Neuronal stem cell (in vitro differentiated cells): Measurements from ENCODE around the gene DRGX.
A peak's percentile ranks its signal among the peaks of the same experiment; 100 is the strongest.

Source experiments
- DNase-seq: peaks from one replicate; pipeline ENCODE4 v3.0.0-alpha.2; 2013; ENCODE audit warnings: low spot score
- H2AFZ ChIP-seq: one replicate; pipeline ENCODE4 v1.6.1; 2013; ENCODE audit warnings: mild to moderate bottlenecking, low read length, inconsistent platforms
- H2AK5ac ChIP-seq: 2 replicates; pipeline ENCODE4 v1.6.1; 2013; ENCODE audit warnings: low read depth, mild to moderate bottlenecking, inconsistent platforms, low read length, moderate library complexity, mixed read lengths
- H2BK120ac ChIP-seq: 2 replicates; pipeline ENCODE4 v1.6.1; 2013; ENCODE audit warnings: low read depth, mild to moderate bottlenecking, inconsistent platforms, low read length, moderate library complexity, mixed read lengths
- H2BK12ac ChIP-seq: one replicate; pipeline ENCODE4 v1.6.1; 2013; ENCODE audit warnings: low read length, inconsistent platforms
- H2BK15ac ChIP-seq: 2 replicates; pipeline ENCODE4 v1.6.1; 2013; ENCODE audit warnings: mild to moderate bottlenecking, low read length, inconsistent platforms, mixed read lengths
- H2BK5ac ChIP-seq: one replicate; pipeline ENCODE4 v1.6.1; 2013; ENCODE audit warnings: inconsistent platforms, mild to moderate bottlenecking, low read length, moderate library complexity
- H3K14ac ChIP-seq: one replicate; pipeline ENCODE4 v1.6.1; 2013; ENCODE audit warnings: low read length, inconsistent platforms
- H3K18ac ChIP-seq: 2 replicates; pipeline ENCODE4 v1.6.1; 2013; ENCODE audit warnings: low read length, inconsistent platforms
- H3K23ac ChIP-seq: 2 replicates; pipeline ENCODE4 v1.6.1; 2013; ENCODE audit warnings: low read depth, mild to moderate bottlenecking, mixed read lengths, low read length, inconsistent platforms; ENCODE audit not compliant: poor library complexity
- H3K27ac ChIP-seq: replicated peaks from 3 replicates; pipeline ENCODE4 v1.5.1; 2013; ENCODE audit warnings: low read length, inconsistent platforms
- H3K27me3 ChIP-seq, 3 experiments: 2 replicates each; pipeline ENCODE4 v1.6.1; 2013; ENCODE audit warnings: low read length in 3 of 3, mild to moderate bottlenecking in 2 of 3, inconsistent platforms in 1 of 3, low read depth in 1 of 3, mixed read lengths in 1 of 3, moderate library complexity in 1 of 3; ENCODE audit not compliant: control insufficient read depth in 3 of 3, insufficient read depth in 3 of 3
- H3K36me3 ChIP-seq, 2 donors: replicated peaks in 1 of 2; 2 replicates each; pipeline ENCODE4 v1.6.1; 2013; ENCODE audit warnings: low read length in 2 of 2; ENCODE audit not compliant: control insufficient read depth in 2 of 2, insufficient read depth in 2 of 2
- H3K4ac ChIP-seq: 2 replicates; pipeline ENCODE4 v1.6.1; 2013; ENCODE audit warnings: inconsistent platforms, mild to moderate bottlenecking, low read length, moderate library complexity
- H3K4me1 ChIP-seq, 2 donors: 1 replicate in 1 of 2; 2 replicates in 1 of 2; pipeline ENCODE4 v1.6.1; 2013; ENCODE audit warnings: low read length in 2 of 2, low read depth in 1 of 2; ENCODE audit not compliant: control insufficient read depth in 2 of 2, insufficient read depth in 1 of 2
- H3K4me2 ChIP-seq: one replicate; pipeline ENCODE4 v1.6.1; 2013; ENCODE audit warnings: mild to moderate bottlenecking, low read length, inconsistent platforms; ENCODE audit not compliant: insufficient read depth, poor library complexity, severe bottlenecking
- H3K4me3 ChIP-seq, 2 donors: 2 replicates each; pipeline ENCODE4 v1.5.1; 2013; ENCODE audit warnings: low read length in 2 of 2, mild to moderate bottlenecking in 2 of 2, inconsistent platforms in 1 of 2, moderate library complexity in 1 of 2
- H3K79me1 ChIP-seq: one replicate; pipeline ENCODE4 v1.6.1; 2013; ENCODE audit warnings: low read depth, mild to moderate bottlenecking, inconsistent platforms, low read length, moderate library complexity
- H3K9ac ChIP-seq: one replicate; pipeline ENCODE4 v1.6.1; 2013; ENCODE audit warnings: mild to moderate bottlenecking, low read depth, low read length, inconsistent platforms; ENCODE audit not compliant: poor library complexity
- H3K9me3 ChIP-seq, 2 donors: replicated peaks in 1 of 2; 2 replicates each; pipeline versions ENCODE3 to v1.6.1; 2013; ENCODE audit warnings: low read length in 2 of 2, mild to moderate bottlenecking in 2 of 2, inconsistent platforms in 1 of 2, low read depth in 1 of 2, mixed read lengths in 1 of 2, moderate library complexity in 1 of 2; ENCODE audit not compliant: control insufficient read depth in 2 of 2, insufficient read depth in 1 of 2
- H4K8ac ChIP-seq: one replicate; pipeline ENCODE4 v1.6.1; 2013; ENCODE audit warnings: low read depth, mild to moderate bottlenecking, inconsistent platforms, low read length, moderate library complexity
- H4K91ac ChIP-seq: one replicate; pipeline ENCODE4 v1.6.1; 2013; ENCODE audit warnings: low read length, low read depth, mild to moderate bottlenecking, inconsistent platforms; ENCODE audit not compliant: poor library complexity
- WGBS, 2 donors: extraction: QIAGEN DNeasy Blood & Tissue Kit; methylation state at CpG; one replicate each; pipeline ENCODE4 v1.1.7; 2013; ENCODE audit warnings: missing lambda C conversion rate in 2 of 2, mixed read lengths in 1 of 2; ENCODE audit not compliant: insufficient read length in 2 of 2, insufficient replicate concordance in 1 of 2; ENCODE audit errors: extremely low coverage in 2 of 2; 5-methylcytosine and 5-hydroxymethylcytosine counted together

DRGX gene

DNA sequence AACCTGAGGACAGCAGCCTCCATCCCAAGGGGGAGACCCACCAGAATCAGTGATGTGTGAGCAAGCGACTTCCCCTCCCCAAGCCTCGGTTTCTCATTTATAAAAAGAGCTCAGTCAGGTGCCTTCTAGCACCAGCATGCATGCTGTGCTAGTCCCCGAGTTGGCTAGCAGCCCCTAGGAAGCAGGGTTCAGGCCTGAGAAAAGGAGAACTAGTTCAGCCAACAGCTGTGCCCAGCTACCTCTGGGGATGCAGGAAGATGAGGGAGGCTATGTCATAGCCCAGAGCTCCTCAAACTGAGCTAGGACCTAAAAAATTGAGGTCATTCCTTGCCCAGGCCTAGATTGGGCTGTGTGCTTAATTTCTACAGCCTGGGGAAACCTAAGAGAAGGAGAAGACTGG, 13.7 kb downstream of the DRGX start:
- no peak overlapping the region for H3K23ac ChIP-seq
- no peak overlapping the region for H3K27ac ChIP-seq
- no peaks in the 10 kb centered on the region for H3K36me3 ChIP-seq
- no peaks in the 10 kb centered on the region for H3K4me1 ChIP-seq
- H2BK12ac ChIP-seq, result no peak overlapping the region
- H3K14ac ChIP-seq, result no peak overlapping the region
- H2AFZ ChIP-seq, result no peak overlapping the region
- H4K8ac ChIP-seq, result no peak overlapping the region
- no peak overlapping the region for H2BK5ac ChIP-seq
- no peak overlapping the region for H4K91ac ChIP-seq
- peaks cover 0 to 20% (median 0%) of the 10 kb centered on the region in 3 experiments for H3K27me3 ChIP-seq
- no CpG with 5 or more reads among the region's 3 CpGs for WGBS, 2 donors
- H3K9ac ChIP-seq, result no peak overlapping the region
- H3K9me3 ChIP-seq, result no peaks in the 10 kb centered on the region
- H3K4me3 ChIP-seq, result no peak overlapping the region
- no peaks in the 10 kb centered on the region for H3K79me1 ChIP-seq
- no peak overlapping the region for H3K4ac ChIP-seq
- H2AK5ac ChIP-seq, result no peak overlapping the region
- DNase-seq, result no peak
- H3K4me2 ChIP-seq, result no peak overlapping the region
- H2BK120ac ChIP-seq, result no peak overlapping the region
- H3K18ac ChIP-seq, result no peak overlapping the region
- no peak overlapping the region for H2BK15ac ChIP-seq

DNA sequence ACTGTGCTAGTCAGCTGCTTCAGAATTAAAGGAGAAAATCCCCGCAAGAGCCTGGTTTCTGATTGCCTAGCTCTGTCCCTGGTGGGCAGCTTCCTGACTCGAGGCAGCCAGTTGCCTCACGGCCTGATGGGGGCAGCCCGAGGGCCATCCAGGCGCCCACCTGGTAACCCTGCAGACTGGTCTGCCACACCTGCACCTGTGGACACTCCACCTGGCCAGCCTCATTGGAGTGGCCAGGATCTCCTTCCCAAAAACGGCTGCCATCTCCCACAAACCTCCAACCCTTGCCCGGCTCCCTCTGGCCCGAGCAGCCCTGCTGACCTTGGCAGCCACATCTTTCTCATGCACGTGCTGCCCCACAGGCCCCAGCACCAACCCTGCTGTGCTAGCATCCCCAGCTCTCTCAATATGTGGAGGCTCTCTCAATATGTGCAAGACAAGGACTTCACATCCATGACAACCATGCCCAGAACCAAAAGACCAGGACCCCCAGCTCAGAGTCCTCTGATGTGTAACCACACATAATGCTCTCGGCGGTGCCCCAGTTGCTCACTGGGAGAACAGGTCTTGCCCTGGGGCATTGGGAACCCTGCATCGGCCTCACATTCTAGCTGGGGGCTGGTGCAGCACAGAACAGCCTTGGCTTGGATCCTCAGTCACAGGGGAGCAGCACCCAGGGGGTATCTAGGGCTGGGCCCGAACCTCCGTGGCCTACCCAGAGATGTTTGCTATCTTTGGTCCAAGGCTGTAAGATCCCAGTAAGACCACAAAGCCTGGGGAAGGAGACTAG, 14.6 kb downstream of the DRGX start:
- Histone ChIP-seq H2BK12ac (no peak overlapping the region), H3K27ac (no peak overlapping the region), H3K79me1 (no peaks in the 10 kb centered on the region), H3K9ac (no peak overlapping the region), H3K27me3 (peaks cover 0 to 20% (median 0%) of the 10 kb centered on the region in 3 experiments), H3K4me3 (no peak overlapping the region), H3K9me3 (no peaks in the 10 kb centered on the region), H4K91ac (no peak overlapping the region), H3K23ac (no peak overlapping the region), H2BK120ac (no peak overlapping the region), H3K4me1 (no peaks in the 10 kb centered on the region), H3K18ac (no peak overlapping the region), H3K14ac (no peak overlapping the region), H3K4me2 (no peak overlapping the region), H2AK5ac (no peak overlapping the region), H3K4ac (no peak overlapping the region), H2BK15ac (no peak overlapping the region), H4K8ac (no peak overlapping the region), H2AFZ (no peak overlapping the region), H2BK5ac (peak overlapping the region; percentile 27), H3K36me3 (no peaks in the 10 kb centered on the region)
- no peak for DNase-seq
- WGBS, 2 donors, result no CpG with 5 or more reads among the region's 14 CpGs

- H3K23ac ChIP-seq, result no peak overlapping the region
- no peak overlapping the region for H2BK120ac ChIP-seq
- no peak overlapping the region for H3K9ac ChIP-seq
- H4K8ac ChIP-seq, result no peak overlapping the region
- WGBS, 2 donors, result no CpG with 5 or more reads among the region's 13 CpGs
- H3K4me2 ChIP-seq, result no peak overlapping the region
- H4K91ac ChIP-seq, result no peak overlapping the region
- peak overlapping the region in 1 of 2 donors; percentile 5 for H3K4me3 ChIP-seq
- no peak overlapping the region for H3K27ac ChIP-seq
- no peak for DNase-seq
- no peak overlapping the region for H3K18ac ChIP-seq
- no peaks in the 10 kb centered on the region for H3K4me1 ChIP-seq
- H2BK12ac ChIP-seq, result no peak overlapping the region
- no peak overlapping the region for H3K4ac ChIP-seq
- peaks cover 0 to 16% (median 0%) of the 10 kb centered on the region in 3 experiments for H3K27me3 ChIP-seq
- no peaks in the 10 kb centered on the region for H3K36me3 ChIP-seq
- H3K14ac ChIP-seq, result no peak overlapping the region
- no peak overlapping the region for H2AK5ac ChIP-seq
- no peak overlapping the region for H2BK5ac ChIP-seq
- no peaks in the 10 kb centered on the region for H3K9me3 ChIP-seq
- no peak overlapping the region for H2AFZ ChIP-seq
- H3K79me1 ChIP-seq, result no peaks in the 10 kb centered on the region
- no peak overlapping the region for H2BK15ac ChIP-seq
These were observed 16.1 kb downstream of the DRGX start for GRCh38 chr10:49379596-49380410.

DNA sequence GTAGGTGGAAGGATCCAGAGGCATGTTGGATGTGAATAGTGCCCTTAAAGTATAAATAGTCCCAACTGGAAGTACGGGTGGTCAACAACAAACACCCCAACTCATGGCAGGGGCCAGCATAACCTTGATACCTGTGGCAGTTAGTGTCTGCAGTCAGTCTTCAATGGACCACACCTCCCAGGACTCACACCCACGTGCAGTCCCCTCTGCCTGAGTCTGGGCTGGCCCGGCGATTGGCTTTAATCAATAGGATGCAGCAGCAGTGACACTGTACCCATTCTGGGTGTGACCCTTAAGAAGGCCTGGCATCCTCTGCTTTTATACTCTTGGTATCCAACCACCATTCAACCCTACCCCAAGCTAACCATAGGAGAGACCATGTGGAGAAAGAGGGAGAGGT, 18.6 kb downstream of the DRGX start:
- H3K27me3 ChIP-seq, result peaks cover 0 to 7% (median 0%) of the 10 kb centered on the region in 3 experiments
- H3K4me3 ChIP-seq, result no peak overlapping the region
- no peak overlapping the region for H2AK5ac ChIP-seq
- H3K9ac ChIP-seq, result no peak overlapping the region
- no peak overlapping the region for H2AFZ ChIP-seq
- no CpG with 5 or more reads among the region's 4 CpGs for WGBS, 2 donors
- H2BK120ac ChIP-seq, result no peak overlapping the region
- H3K27ac ChIP-seq, result no peak overlapping the region
- H3K79me1 ChIP-seq, result no peaks in the 10 kb centered on the region
- H2BK5ac ChIP-seq, result no peak overlapping the region
- no peak overlapping the region for H3K14ac ChIP-seq
- no peaks in the 10 kb centered on the region for H3K9me3 ChIP-seq
- no peak overlapping the region for H3K23ac ChIP-seq
- H2BK12ac ChIP-seq, result no peak overlapping the region
- no peak overlapping the region for H3K4me2 ChIP-seq
- no peak overlapping the region for H3K18ac ChIP-seq
- no peak overlapping the region for H2BK15ac ChIP-seq
- H3K36me3 ChIP-seq, result no peaks in the 10 kb centered on the region
- no peak overlapping the region for H3K4ac ChIP-seq
- DNase-seq, result no peak
- H4K8ac ChIP-seq, result no peak overlapping the region
- no peak overlapping the region for H4K91ac ChIP-seq
- H3K4me1 ChIP-seq, result no peaks in the 10 kb centered on the region
